ENCODE measurements around the gene ALDH1A1.

Gene ALDH1A1

DNA sequence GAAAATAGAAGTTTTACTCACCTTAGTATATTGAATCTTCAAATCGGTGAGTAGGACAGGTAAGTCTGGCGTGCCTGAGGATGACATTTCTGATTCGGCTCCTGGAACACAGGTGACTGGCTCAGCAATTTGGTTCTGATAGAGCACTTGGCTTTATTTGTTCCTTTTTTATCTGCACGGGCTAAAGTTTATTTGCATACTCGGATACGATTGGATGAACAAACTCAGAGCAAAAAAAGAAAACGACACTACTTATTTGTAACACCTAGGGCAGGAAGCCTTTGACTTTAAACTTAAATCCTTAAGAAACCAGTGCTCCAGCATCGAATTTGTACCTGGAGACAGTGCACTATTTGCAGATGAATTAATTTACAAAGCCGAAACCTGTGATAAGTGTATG is at the start of gene ALDH1A1:
Gene ALDH1A1, minus strand, starts transcription at position 140 of the 400 bp plus-strand sequence. Its CDS starts 53 bp downstream, at position 87.
- DNase-seq (ENCODE audit: low read depth), result no peak

GRCh38 chr9:73001860-73002259 is 49.0 kb upstream of the ALDH1A1 start:
- DNase-seq (ENCODE audit: low read depth), result no peak

- no peak for DNase-seq (ENCODE audit: low read depth)
These were observed 45.5 kb upstream of the ALDH1A1 start for GRCh38 chr9:72998363-72998762.

DNA sequence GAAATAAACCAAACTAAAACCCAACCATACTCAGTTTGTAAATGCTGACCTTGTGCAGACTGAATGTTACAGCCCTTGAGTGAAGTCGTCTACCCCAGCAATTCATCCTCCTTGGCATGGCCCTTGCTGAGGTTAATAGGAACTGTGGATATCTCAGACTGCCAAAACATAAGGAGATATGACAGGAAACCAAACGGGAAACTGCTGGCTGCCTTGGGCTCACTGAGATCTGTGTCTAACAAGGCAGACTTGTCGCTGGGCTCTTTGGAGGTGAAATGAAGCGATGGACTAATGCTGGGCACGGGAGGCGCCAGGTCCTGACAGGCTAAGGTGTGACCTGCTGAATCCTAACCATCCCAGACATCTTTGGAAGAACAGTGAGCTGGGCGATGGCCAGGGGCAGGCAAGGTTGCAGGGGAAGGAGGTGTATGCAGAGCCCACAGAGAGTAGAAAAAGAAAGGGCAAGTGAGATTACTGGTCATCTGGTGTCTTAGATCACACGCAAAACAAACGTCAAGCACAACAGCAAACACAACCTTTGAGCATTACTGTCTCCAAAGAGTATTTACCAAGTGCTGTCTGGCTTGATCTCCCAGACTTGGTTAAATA is 44.6 kb upstream of the ALDH1A1 start:
- no peak for DNase-seq (ENCODE audit: low read depth)

GRCh38 chr9:72996684-72997314 is 43.9 kb upstream of the ALDH1A1 start:
- DNase-seq (ENCODE audit: low read depth), result no peak

DNA sequence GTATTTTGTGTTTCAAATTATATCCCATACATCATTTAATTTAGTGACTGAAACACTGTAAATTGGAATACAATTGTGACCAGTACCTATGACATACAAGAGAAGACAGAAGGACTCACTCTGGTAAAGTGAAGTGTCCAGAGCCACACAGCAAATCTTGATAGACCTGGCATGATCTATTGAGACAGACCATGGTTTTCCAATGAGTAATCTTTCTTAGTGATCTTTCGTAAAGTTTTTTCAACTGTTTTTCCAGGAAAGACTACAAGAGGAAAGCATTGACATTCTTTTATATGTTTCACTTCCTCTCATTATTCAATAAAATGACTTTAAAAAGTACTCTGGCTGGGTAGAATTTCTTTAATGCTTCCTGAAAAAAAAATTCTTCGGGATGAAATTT is 43.3 kb upstream of the ALDH1A1 start:
- DNase-seq (ENCODE audit: low read depth), result no peak

DNA sequence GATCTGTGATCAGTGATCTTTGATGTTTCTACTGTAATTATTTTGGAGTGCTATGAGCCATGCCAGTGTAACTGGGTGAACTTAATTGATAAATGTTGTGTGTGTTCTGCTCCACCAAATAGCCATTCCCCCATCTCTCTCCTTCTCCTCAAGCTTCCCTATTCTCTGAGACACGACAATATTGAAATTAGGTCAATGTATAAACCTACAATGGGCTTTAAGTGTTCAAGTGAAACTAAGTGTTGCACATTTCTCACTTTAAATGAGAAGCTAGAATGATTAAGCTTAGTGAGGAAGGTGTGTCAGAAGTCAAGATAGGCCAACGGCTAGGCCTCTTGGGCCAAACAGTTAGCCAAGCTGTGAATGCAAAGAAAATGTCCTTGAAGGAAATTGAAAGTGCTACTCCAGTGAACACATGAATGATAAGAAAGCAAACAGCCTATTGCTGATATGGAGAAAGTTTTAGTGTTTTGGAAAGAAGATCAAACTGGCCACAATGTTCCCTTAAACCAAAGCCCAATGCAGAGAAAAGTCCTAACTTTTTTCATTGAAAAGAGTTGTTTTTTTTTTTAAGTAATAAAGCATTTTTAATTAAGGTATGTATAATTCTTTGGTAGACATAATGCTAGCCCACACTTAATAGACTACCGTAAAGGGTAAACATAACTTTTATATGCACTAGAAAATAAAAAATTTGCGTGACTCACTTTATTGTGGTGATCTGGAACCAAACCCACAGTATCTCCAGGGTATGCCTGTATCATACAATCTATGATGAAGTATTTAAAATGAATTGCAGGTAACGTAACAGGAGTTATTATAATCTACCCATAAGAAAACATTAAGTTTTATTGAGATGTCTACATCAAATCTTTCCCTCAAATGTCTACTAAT is 42.5 kb upstream of the ALDH1A1 start:
- no peak for DNase-seq (ENCODE audit: low read depth)

- no peak for DNase-seq (ENCODE audit: low read depth)
These were observed 38.9 kb upstream of the ALDH1A1 start for GRCh38 chr9:72991772-72992171.

- DNase-seq (ENCODE audit: low read depth), result no peak
These were observed 37.7 kb upstream of the ALDH1A1 start for GRCh38 chr9:72990397-72991182.

GRCh38 chr9:72986522-72987116 is 33.8 kb upstream of the ALDH1A1 start:
- no peak for DNase-seq (ENCODE audit: low read depth)

DNA sequence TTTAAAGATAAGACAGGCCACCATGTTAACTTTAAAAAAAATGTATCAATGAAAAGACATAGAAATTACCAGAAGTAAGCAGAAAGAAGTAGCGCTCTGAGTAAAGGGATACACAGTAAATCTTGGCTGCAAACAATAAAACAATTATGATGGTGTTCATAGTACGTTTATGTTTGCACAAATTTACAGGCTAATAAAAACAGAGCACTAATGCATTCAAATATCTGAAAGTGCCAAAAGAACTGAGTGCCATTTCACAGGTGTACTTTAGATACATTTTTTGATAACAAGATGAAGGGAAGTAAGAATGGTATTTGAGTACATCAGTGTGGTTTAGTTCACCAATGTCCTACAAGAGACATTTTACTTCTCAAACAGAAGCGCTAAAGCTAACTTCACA is 32.9 kb upstream of the ALDH1A1 start:
- no peak for DNase-seq (ENCODE audit: low read depth)

DNA sequence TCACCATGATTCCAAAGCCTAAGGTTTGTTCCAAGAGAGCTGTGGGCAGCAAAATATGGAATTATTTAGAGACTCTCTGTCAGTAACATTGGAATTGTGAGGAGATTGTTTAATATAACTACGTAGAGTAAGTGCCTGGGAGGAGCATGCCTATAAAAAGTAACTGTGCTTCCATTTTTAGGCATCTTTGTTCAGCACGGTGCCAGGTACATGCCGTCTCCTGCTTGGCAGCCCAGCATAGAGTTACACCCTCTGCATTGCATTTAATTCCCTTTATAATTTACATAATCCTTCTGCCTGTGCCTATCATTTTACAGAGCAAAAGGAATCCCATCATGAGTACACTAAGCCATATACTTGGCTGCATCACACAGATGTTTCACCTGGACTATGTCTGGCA is 32.1 kb upstream of the ALDH1A1 start:
- DNase-seq (ENCODE audit: low read depth), result no peak

GRCh38 chr9:72984226-72984947 is 31.5 kb upstream of the ALDH1A1 start:
- no peak for DNase-seq (ENCODE audit: low read depth)

- DNase-seq (ENCODE audit: low read depth), result no peak
These were observed 30.8 kb upstream of the ALDH1A1 start for GRCh38 chr9:72983512-72984225.

DNA sequence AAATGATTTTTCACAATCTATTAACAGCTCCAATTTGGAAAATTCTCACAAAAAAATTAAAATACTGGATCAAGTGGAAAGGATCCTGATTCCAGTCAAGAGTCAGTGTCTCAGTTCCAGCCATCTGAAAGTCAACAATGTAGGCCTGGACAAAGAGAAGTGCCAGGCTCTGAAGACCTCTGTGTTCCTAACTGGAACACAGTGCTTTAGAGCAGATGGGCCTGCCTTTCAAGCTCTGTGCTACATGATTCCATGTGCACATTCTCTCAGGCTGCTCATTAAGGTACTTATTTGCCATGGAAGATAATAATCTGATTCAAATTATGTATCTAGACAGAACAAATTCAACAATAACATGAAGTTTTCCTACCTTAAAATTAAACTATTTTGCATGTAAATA is 30.2 kb upstream of the ALDH1A1 start:
- no peak for DNase-seq (ENCODE audit: low read depth)

- no peak for DNase-seq (ENCODE audit: low read depth)
These were observed 29.4 kb upstream of the ALDH1A1 start for GRCh38 chr9:72982146-72982799.

DNA sequence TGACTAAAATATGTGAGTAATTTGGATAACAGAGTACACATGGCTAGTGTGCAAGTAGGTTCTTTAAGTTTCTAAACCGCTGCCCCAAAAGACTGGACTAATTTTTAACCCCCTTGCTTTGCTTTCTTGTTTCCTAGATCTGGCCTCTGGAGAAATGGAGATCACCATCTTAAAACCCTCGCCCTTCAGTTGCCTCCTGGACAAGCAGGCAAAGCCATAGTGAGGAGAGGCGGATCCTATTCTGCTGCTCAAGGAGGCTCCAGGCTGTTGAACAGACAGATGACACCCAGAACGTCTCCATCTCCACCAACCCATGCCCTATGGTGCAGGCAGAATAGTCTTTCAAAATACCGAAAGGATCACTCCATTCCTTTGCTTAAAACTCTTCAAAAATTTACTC is 28.6 kb upstream of the ALDH1A1 start:
- no peak for DNase-seq (ENCODE audit: low read depth)

- no peak for DNase-seq (ENCODE audit: low read depth)
These were observed 27.9 kb upstream of the ALDH1A1 start for GRCh38 chr9:72980600-72981265.

DNA sequence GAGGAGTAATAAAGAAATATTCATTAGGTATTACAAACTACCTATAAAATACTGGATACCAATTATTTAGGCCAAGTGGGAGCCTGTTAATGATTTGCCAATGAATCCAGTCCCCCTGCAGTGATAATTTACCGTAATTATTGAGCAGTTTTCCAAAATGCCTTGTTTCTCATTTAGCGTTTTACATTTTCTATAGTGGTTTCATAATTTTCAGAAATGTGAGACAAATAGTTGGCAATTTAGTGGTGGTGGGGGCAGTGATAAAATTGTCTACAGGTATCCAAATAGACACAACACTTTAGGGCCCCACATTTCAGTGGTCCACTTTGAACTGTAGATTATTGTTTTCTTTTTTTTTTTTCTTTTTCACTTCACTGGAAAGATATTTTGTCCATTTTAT is 27.3 kb upstream of the ALDH1A1 start:
- DNase-seq (ENCODE audit: low read depth), result no peak
